ENCODE results near the gene DDX31. TPM values are rescaled to one million over a fixed set of nuclear protein-coding genes. Genes with fewer than 3 reads are reported as not detected.

The DDX31 gene
- total RNA-seq, 1 experiment from 2014 or later, result 25.8 TPM

- Histone ChIP-seq H3K4me2 (ENCODE audit: low read length) (no peak overlapping the region), H3K4me1 (ENCODE audit: control insufficient read depth in 1 of 2, insufficient read depth in 2 of 2, low read length in 2 of 2) (no peaks in the 10 kb centered on the region), H3K9me2 (ENCODE audit: insufficient read depth) (no peaks in the 10 kb centered on the region), H3K4me3 (replicated peaks in 1 of 2; ENCODE audit: low read depth in 1 of 2, low read length in 2 of 2) (no peak overlapping the region), H3K27ac (ENCODE audit: low read depth, low read length) (no peak overlapping the region), H3K9me3 (ENCODE audit: control insufficient read depth in 1 of 2, insufficient read depth in 1 of 2, low read depth in 1 of 2, low read length in 2 of 2) (no peaks in the 10 kb centered on the region), H3K36me3 (ENCODE audit: control insufficient read depth in 1 of 2, insufficient read depth in 2 of 2, low read length in 2 of 2) (peaks cover 3 to 20% of the 10 kb centered on the region in 2 experiments; a peak in 2 of 4 replicates), H2AFZ (ENCODE audit: low read depth, low read length, poor library complexity, severe bottlenecking) (no peak overlapping the region), H3K79me2 (ENCODE audit: insufficient read depth, low read length) (no peaks in the 10 kb centered on the region), H3K27me3 (ENCODE audit: insufficient read depth, low read length) (no peaks in the 10 kb centered on the region), H4K20me1 (ENCODE audit: insufficient read depth) (no peaks in the 10 kb centered on the region), H3K9ac (ENCODE audit: low read length) (no peak overlapping the region)
- TF ChIP-seq POLR2AphosphoS5 (IDR thresholded peaks at IDR 0.05; ENCODE audit: low read depth, low read length) (no peak), YY1 (IDR thresholded peaks at IDR 0.05; ENCODE audit: extremely low read depth, insufficient replicate concordance, low read depth, low read length) (no peak), ZBTB33 (IDR thresholded peaks at IDR 0.05; ENCODE audit: extremely low read depth, insufficient replicate concordance, low read length) (no peak), JUND (IDR thresholded peaks at IDR 0.05) (no peak), CEBPB (IDR thresholded peaks at IDR 0.05; ENCODE audit: low read depth) (no peak)
- RAD21 ChIA-PET (ENCODE audit: low non-redundant PET in 1 of 2, low total read pairs in 2 of 2, uncharacterized antibody in 2 of 2, unreplicated experiment in 2 of 2), result no interaction called here
- CTCF ChIA-PET, result no interaction called here
- intact Hi-C loops (cut with micrococcal nuclease), result no loop called here
- no TSS peak for BruUV-seq (replicated peaks)
- POLR2A ChIA-PET, result no interaction called here
- DNase-seq (ENCODE audit: low read depth, low spot score), result no peak
- ATAC-seq, result no peak
Observed at GRCh38 chr9:132597073-132597775, 72.6 kb downstream of the DDX31 start.

GRCh38 chr9:132596200-132596599 lies 73.6 kb downstream of the DDX31 start:
- Histone ChIP-seq H3K9me2 (ENCODE audit: insufficient read depth) (no peaks in the 10 kb centered on the region), H2AFZ (ENCODE audit: low read depth, low read length, poor library complexity, severe bottlenecking) (no peak overlapping the region), H3K9me3 (ENCODE audit: control insufficient read depth in 1 of 2, insufficient read depth in 1 of 2, low read depth in 1 of 2, low read length in 2 of 2) (no peaks in the 10 kb centered on the region), H3K27ac (ENCODE audit: low read depth, low read length) (no peak overlapping the region), H3K27me3 (ENCODE audit: insufficient read depth, low read length) (no peaks in the 10 kb centered on the region), H3K4me1 (ENCODE audit: control insufficient read depth in 1 of 2, insufficient read depth in 2 of 2, low read length in 2 of 2) (no peaks in the 10 kb centered on the region), H3K79me2 (ENCODE audit: insufficient read depth, low read length) (no peaks in the 10 kb centered on the region), H3K4me2 (ENCODE audit: low read length) (no peak overlapping the region), H4K20me1 (ENCODE audit: insufficient read depth) (no peaks in the 10 kb centered on the region), H3K9ac (ENCODE audit: low read length) (no peak overlapping the region), H3K4me3 (replicated peaks in 1 of 2; ENCODE audit: low read depth in 1 of 2, low read length in 2 of 2) (no peak overlapping the region), H3K36me3 (ENCODE audit: control insufficient read depth in 1 of 2, insufficient read depth in 2 of 2, low read length in 2 of 2) (peaks cover 3 to 13% of the 10 kb centered on the region in 2 experiments; a peak in 2 of 4 replicates)
- DNase-seq (ENCODE audit: low read depth, low spot score) (no peak), ATAC-seq (no peak)
- ChIA-PET CTCF (no interaction called here), POLR2A (no interaction called here), RAD21 (ENCODE audit: low non-redundant PET in 1 of 2, low total read pairs in 2 of 2, uncharacterized antibody in 2 of 2, unreplicated experiment in 2 of 2) (no interaction called here)
- intact Hi-C loops (cut with micrococcal nuclease), result no loop called here
- BruUV-seq (replicated peaks), result no TSS peak
- no peak for TF ChIP-seq CBX3 (IDR thresholded peaks at IDR 0.05; ENCODE audit: low read depth)
- TF ChIP-seq ZNF274 (IDR thresholded peaks at IDR 0.05; ENCODE audit: low read depth, low read length), result no peak
- TF ChIP-seq CTCF (IDR thresholded peaks at IDR 0.05 in 2 of 3, conservative IDR thresholded peaks at IDR 0.05 in 1 of 3; ENCODE audit: borderline replicate concordance in 1 of 3, insufficient read depth in 1 of 3, low read depth in 2 of 3, low read length in 2 of 3), result no peak
- no peak for TF ChIP-seq RAD21 (IDR thresholded peaks at IDR 0.05; ENCODE audit: low read depth)
- TF ChIP-seq POLR2A (IDR thresholded peaks at IDR 0.05; ENCODE audit: borderline replicate concordance, extremely low read depth, insufficient read depth, insufficient read length), result no peak
- TF ChIP-seq EGR1 (IDR thresholded peaks at IDR 0.05; ENCODE audit: low read depth), result no peak
- no peak for TF ChIP-seq POLR2AphosphoS5 (IDR thresholded peaks at IDR 0.05; ENCODE audit: low read depth, low read length)
- TF ChIP-seq JUND (IDR thresholded peaks at IDR 0.05), result no peak
- no peak for TF ChIP-seq ELF1 (IDR thresholded peaks at IDR 0.05; ENCODE audit: borderline replicate concordance, low read depth)
- no peak for TF ChIP-seq MAX (IDR thresholded peaks at IDR 0.05)
- TF ChIP-seq EZH2phosphoT487 (IDR thresholded peaks at IDR 0.05; ENCODE audit: borderline replicate concordance), result no peak
- TF ChIP-seq FOSL1 (IDR thresholded peaks at IDR 0.05; ENCODE audit: low read depth), result no peak
- TF ChIP-seq TCF7L2 (IDR thresholded peaks at IDR 0.05; ENCODE audit: borderline replicate concordance, extremely low read depth, insufficient read depth, insufficient read length), result no peak
- TF ChIP-seq SP1 (IDR thresholded peaks at IDR 0.05; ENCODE audit: low read depth), result no peak
